NCI-H526 treated with DMSO at 0.1 percent for 48 hours (cell line): ENCODE results near the gene VCL.
"Not testable (repeated sequence)": the region's sequence is repeated elsewhere in the genome, so short reads cannot be mapped to it uniquely, and the experiment has no call there.

Experiments used
- DNase-seq: peaks from one replicate; lab custom pipeline; 2025; lab: John Stamatoyannopoulos, UW

VCL gene

GRCh38 chr10:73971636-73972354 is 26.1 kb upstream of the VCL start:
- no peak for DNase-seq

- DNase-seq: no peak
Observed at GRCh38 chr10:73973427-73973826, 24.5 kb upstream of the VCL start.

GRCh38 chr10:73974309-73974946 is 23.5 kb upstream of the VCL start:
- no peak for DNase-seq

- DNase-seq: no peak
Observed at GRCh38 chr10:73975388-73975787, 22.5 kb upstream of the VCL start.

- no peak for DNase-seq
Observed at GRCh38 chr10:73979141-73979808, 18.6 kb upstream of the VCL start.

GRCh38 chr10:73979809-73980433 is 18.0 kb upstream of the VCL start:
- DNase-seq: no peak

GRCh38 chr10:73981812-73982211 is 16.1 kb upstream of the VCL start:
- no peak for DNase-seq

GRCh38 chr10:73983096-73984047 is 14.5 kb upstream of the VCL start:
- DNase-seq: no peak

GRCh38 chr10:73989594-73990150 is 8.2 kb upstream of the VCL start:
- no peak for DNase-seq

- DNase-seq: no peak
Observed at GRCh38 chr10:73991203-73991883, 6.6 kb upstream of the VCL start.

- no peak for DNase-seq
Observed at GRCh38 chr10:73991884-73992245, 6.1 kb upstream of the VCL start.

GRCh38 chr10:73992899-73993788 is 4.8 kb upstream of the VCL start:
- DNase-seq: no peak

GRCh38 chr10:73995035-73995358 is 2.9 kb upstream of the VCL start:
- DNase-seq: no peak

- DNase-seq: peak; percentile 85
Observed at GRCh38 chr10:73997461-73997786, 492 bp upstream of the VCL start.

- DNase-seq: no peak
Observed at GRCh38 chr10:73998623-73998928, 660 bp downstream of the VCL start.

GRCh38 chr10:73998929-73999691 is 1.2 kb downstream of the VCL start:
- DNase-seq: peak; percentile 43

- no peak for DNase-seq
Observed at GRCh38 chr10:73999703-74000102, 1.8 kb downstream of the VCL start.

GRCh38 chr10:74000244-74000643 is 2.3 kb downstream of the VCL start:
- DNase-seq: not testable (repeated sequence)

GRCh38 chr10:74000892-74001669 is 3.2 kb downstream of the VCL start:
- DNase-seq: no peak
